ENCODE data around the gene TBCD. TPM values are rescaled to one million over a fixed set of nuclear protein-coding genes. Genes with fewer than 3 reads are reported as not detected.

TBCD gene
- total RNA-seq, 1 experiment from 2014 or later = 29.6 TPM

DNA sequence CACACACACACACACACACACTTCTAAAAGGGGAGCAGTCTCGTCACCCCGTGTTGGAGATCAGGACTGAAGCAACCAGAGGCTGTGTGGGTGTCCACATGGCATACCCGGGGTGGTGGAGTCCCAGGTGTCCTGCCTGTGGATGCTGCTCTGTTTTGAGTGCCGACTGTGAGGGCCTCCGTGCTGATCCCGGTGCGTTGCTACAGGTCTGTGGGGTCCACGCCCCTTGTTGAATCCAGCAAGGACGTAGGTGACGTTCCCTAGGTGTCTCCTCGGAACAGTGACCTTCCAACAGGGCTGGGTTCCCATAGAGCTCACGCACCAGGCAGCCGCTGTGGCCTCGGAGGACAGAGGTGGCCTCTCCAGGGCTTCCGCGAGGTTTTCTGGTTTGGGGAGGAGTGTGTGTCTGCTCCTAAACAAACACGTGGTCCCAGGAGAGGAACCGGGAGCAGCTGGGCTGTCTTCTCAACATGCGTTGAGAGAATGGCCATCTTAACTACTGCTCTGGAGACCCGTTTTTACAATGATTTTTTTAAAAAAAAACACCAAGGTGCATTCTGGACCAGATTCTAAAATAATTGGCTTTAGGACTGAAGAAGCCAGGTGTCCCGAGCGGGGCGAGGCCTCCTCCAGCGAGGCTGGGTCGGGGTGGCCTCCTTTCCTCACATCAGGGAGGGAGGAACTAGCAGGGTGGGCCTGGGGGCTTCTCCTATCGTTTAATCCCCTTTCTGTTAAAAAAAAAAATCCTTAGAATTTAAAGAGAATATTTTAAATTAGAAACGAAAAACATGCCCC, 188.6 kb downstream of the TBCD start:
- DNase-seq (no peak), ATAC-seq (no peak)
- CTCF ChIA-PET = no interaction called here
- H3K9ac ChIP-seq (ENCODE audit: low read length) = no peak overlapping the region
- no peak overlapping the region for H3K27ac ChIP-seq (ENCODE audit: low read length)
- no peak overlapping the region for H3K4me3 ChIP-seq (ENCODE audit: low read length)
- no peaks in the 10 kb centered on the region for H4K20me1 ChIP-seq (ENCODE audit: low read length)
- no peaks in the 10 kb centered on the region for H3K4me1 ChIP-seq (ENCODE audit: insufficient read depth, low read length)
- peaks cover 28% of the 10 kb centered on the region for H3K36me3 ChIP-seq (ENCODE audit: low read depth, low read length)
- H2AFZ ChIP-seq (ENCODE audit: low read length) = no peak overlapping the region
- POLR2A ChIA-PET (ENCODE audit: unreplicated experiment) = no interaction called here
- no peaks in the 10 kb centered on the region for H3K9me2 ChIP-seq (replicated peaks; ENCODE audit: low read length)
- no peaks in the 10 kb centered on the region for H3K27me3 ChIP-seq (ENCODE audit: low read length)
- no TSS peak for BruUV-seq (replicated peaks)
- H3K4me2 ChIP-seq (ENCODE audit: low read length) = no peak overlapping the region
- intact Hi-C loops (cut with micrococcal nuclease) = no loop called here
- no peaks in the 10 kb centered on the region for H3F3A ChIP-seq (ENCODE audit: low read length, unreplicated experiment)
- no peaks in the 10 kb centered on the region for H3K79me2 ChIP-seq (ENCODE audit: low read length)
- TF ChIP-seq, protein P1, sequence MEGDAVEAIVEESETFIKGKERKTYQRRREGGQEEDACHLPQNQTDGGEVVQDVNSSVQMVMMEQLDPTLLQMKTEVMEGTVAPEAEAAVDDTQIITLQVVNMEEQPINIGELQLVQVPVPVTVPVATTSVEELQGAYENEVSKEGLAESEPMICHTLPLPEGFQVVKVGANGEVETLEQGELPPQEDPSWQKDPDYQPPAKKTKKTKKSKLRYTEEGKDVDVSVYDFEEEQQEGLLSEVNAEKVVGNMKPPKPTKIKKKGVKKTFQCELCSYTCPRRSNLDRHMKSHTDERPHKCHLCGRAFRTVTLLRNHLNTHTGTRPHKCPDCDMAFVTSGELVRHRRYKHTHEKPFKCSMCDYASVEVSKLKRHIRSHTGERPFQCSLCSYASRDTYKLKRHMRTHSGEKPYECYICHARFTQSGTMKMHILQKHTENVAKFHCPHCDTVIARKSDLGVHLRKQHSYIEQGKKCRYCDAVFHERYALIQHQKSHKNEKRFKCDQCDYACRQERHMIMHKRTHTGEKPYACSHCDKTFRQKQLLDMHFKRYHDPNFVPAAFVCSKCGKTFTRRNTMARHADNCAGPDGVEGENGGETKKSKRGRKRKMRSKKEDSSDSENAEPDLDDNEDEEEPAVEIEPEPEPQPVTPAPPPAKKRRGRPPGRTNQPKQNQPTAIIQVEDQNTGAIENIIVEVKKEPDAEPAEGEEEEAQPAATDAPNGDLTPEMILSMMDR (conservative IDR thresholded peaks at IDR 0.05; ENCODE audit: low read depth, low read length) = no peak
- TF ChIP-seq EZH2 (IDR thresholded peaks at IDR 0.05; ENCODE audit: low read length, unreplicated experiment) (no peak), EZH2phosphoT487 (IDR thresholded peaks at IDR 0.05; ENCODE audit: borderline replicate concordance, low read length) (no peak)
- no peaks in the 10 kb centered on the region; the same call in 1 of the 2 replicates for H3K9me3 ChIP-seq (ENCODE audit: low read length)

DNA sequence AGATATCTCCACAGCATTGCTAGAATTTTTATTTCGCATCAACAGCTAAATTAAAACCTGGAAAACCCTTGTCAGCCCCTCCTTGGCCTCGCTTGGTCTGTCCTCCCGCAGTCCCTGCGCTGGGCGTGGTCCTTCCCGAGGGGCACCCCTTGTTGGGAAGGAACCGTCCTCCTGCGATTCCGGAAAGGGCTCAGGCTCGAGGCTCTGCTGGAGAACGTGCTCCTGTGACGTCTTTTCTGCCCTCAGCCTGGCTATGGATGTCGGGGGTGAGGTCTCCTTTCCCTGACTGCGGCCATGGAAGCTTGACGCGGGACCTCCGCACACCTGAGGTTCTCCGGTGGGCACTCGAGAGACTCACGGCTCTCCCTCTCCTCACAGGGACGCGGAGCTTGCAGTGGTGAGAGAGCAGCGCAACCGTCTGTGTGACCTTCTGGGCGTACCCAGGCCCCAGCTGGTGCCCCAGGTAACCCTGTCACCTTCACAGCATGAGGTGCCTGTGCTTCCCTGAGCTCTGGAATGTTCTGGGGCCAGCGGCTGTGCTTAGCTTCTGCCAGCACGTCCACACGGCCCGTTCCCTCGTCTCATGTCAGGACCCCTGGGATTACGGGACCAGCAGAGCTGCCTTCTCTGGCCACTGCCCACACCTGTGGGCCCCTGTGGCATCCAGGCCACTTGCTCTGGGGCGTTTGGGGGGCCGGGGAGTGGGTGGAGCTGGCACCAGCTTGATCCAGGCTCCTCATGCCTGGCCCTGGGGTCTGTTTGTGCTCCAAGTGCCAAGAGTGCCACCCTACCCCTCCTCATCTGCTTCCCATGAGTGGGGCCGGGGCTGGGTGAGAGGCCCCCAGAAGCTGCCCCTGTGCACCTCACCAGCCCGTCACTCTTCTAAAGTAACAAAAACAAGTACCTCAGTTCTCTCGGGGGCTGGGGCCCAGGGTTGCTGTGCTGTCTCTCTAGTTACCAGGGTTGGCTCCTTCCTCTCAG, 189.4 kb downstream of the TBCD start:
- Histone ChIP-seq H3K4me3 (ENCODE audit: low read length) (no peak overlapping the region), H3K36me3 (ENCODE audit: low read depth, low read length) (peaks cover 28% of the 10 kb centered on the region), H2AFZ (ENCODE audit: low read length) (no peak overlapping the region), H3K27ac (ENCODE audit: low read length) (no peak overlapping the region), H3K4me1 (ENCODE audit: insufficient read depth, low read length) (no peaks in the 10 kb centered on the region), H3K9me3 (ENCODE audit: low read length) (no peaks in the 10 kb centered on the region; the same call in 1 of the 2 replicates), H3K27me3 (ENCODE audit: low read length) (no peaks in the 10 kb centered on the region), H4K20me1 (ENCODE audit: low read length) (no peaks in the 10 kb centered on the region), H3F3A (ENCODE audit: low read length, unreplicated experiment) (no peaks in the 10 kb centered on the region), H3K79me2 (ENCODE audit: low read length) (no peaks in the 10 kb centered on the region), H3K9me2 (replicated peaks; ENCODE audit: low read length) (no peaks in the 10 kb centered on the region), H3K4me2 (ENCODE audit: low read length) (no peak overlapping the region), H3K9ac (ENCODE audit: low read length) (no peak overlapping the region)
- ChIA-PET POLR2A (ENCODE audit: unreplicated experiment) (no interaction called here), CTCF (no interaction called here)
- ATAC-seq (no peak), DNase-seq (no peak)
- BruUV-seq (replicated peaks) = no TSS peak
- intact Hi-C loops (cut with micrococcal nuclease) = no loop called here
- no peak for TF ChIP-seq EZH2 (IDR thresholded peaks at IDR 0.05; ENCODE audit: low read length, unreplicated experiment)
- TF ChIP-seq, protein P1 (conservative IDR thresholded peaks at IDR 0.05; ENCODE audit: low read depth, low read length) = no peak
- no peak for TF ChIP-seq EZH2phosphoT487 (IDR thresholded peaks at IDR 0.05; ENCODE audit: borderline replicate concordance, low read length)
